Activated B cell treated with CpG ODN at 0.5 μM for 24 hours (primary cell): ENCODE measurements around the gene TWIST2. TPM values are rescaled to one million over a fixed set of nuclear protein-coding genes. Genes with fewer than 3 reads are reported as not detected.

Experiments
- ATAC-seq: fragments of 200-7000 bp; cut with Tn5 transposase; one replicate; pipeline ENCODE4 v1.10.0; 2021; ENCODE audit warnings: low read depth, mild to moderate bottlenecking, moderate library complexity
- CTCF ChIA-PET: fragments of 350-600 bp; sonication (Branson Sonifier 250); formaldehyde crosslinking; loops from one replicate; lab custom pipeline; 2021; ENCODE audit warnings: antibody characterized with exemption; lab: Charles Lee
- POLR2A ChIA-PET: fragments of 350-600 bp; sonication (Branson Sonifier 250); formaldehyde crosslinking; loops from one replicate; lab custom pipeline; 2021; ENCODE audit warnings: antibody characterized with exemption; lab: Charles Lee
- DNase-seq: peaks from one replicate; pipeline ENCODE4 v3.0.0; 2022
- H3K27ac Mint-ChIP-seq: one replicate; pipeline ENCODE4 v1.8.0; 2020; ENCODE audit warnings: mixed read lengths
- H3K27me3 Mint-ChIP-seq: one replicate; pipeline ENCODE4 v1.8.0; 2021; ENCODE audit warnings: mixed read lengths
- H3K36me3 Mint-ChIP-seq: one replicate; pipeline ENCODE4 v1.8.0; 2021; ENCODE audit warnings: low read depth, mixed read lengths
- H3K4me1 Mint-ChIP-seq: one replicate; pipeline ENCODE4 v1.8.0; 2021; ENCODE audit warnings: mixed read lengths
- H3K4me3 Mint-ChIP-seq: one replicate; pipeline ENCODE4 v1.8.0; 2020; ENCODE audit warnings: mild to moderate bottlenecking, mixed read lengths
- H3K9me3 Mint-ChIP-seq: one replicate; pipeline ENCODE4 v1.8.0; 2020; ENCODE audit warnings: mixed read lengths
- CTCF ChIP-seq: fragments of 200-600 bp; IDR thresholded peaks from one replicate; pipeline ENCODE4 v1.8.0; 2022; ENCODE audit warnings: antibody characterized with exemption, mild to moderate bottlenecking
- intact Hi-C: fragments of 100-400 bp; cut with micrococcal nuclease; formaldehyde crosslinking; loops from one replicate; pipeline ENCODE4 v1.15.1; 2024
- total RNA-seq: library from RNA; stranded (reverse); gene quantifications from 2 replicates; pipeline ENCODE4 v1.2.3, GENCODE V29; 2022

Gene TWIST2
- total RNA-seq, 1 donor from 2014 or later: not detected

GRCh38 chr2:238820916-238821315 is 27.0 kb upstream of the TWIST2 start:
- Mint-ChIP-seq H3K36me3 (no peaks in the 10 kb centered on the region), H3K27me3 (peaks cover 19% of the 10 kb centered on the region), H3K27ac (no peak overlapping the region), H3K4me1 (no peaks in the 10 kb centered on the region), H3K9me3 (peaks cover 10% of the 10 kb centered on the region), H3K4me3 (no peak overlapping the region)
- no peak for TF ChIP-seq CTCF
- ChIA-PET CTCF (no interaction called here), POLR2A (no interaction called here)
- ATAC-seq (no peak), DNase-seq (no peak)
- intact Hi-C loops: no loop called here

- DNase-seq (no peak), ATAC-seq (no peak)
- H3K27ac Mint-ChIP-seq: no peak overlapping the region
- H3K4me3 Mint-ChIP-seq: no peak overlapping the region
- H3K27me3 Mint-ChIP-seq: peaks cover 21% of the 10 kb centered on the region
- ChIA-PET POLR2A (no interaction called here), CTCF (no interaction called here)
- TF ChIP-seq CTCF: no peak
- intact Hi-C loops: no loop called here
- H3K9me3 Mint-ChIP-seq: peaks cover 13% of the 10 kb centered on the region
- H3K36me3 Mint-ChIP-seq: no peaks in the 10 kb centered on the region
- no peaks in the 10 kb centered on the region for H3K4me1 Mint-ChIP-seq
These were observed 26.5 kb upstream of the TWIST2 start for GRCh38 chr2:238821391-238821790.

DNA sequence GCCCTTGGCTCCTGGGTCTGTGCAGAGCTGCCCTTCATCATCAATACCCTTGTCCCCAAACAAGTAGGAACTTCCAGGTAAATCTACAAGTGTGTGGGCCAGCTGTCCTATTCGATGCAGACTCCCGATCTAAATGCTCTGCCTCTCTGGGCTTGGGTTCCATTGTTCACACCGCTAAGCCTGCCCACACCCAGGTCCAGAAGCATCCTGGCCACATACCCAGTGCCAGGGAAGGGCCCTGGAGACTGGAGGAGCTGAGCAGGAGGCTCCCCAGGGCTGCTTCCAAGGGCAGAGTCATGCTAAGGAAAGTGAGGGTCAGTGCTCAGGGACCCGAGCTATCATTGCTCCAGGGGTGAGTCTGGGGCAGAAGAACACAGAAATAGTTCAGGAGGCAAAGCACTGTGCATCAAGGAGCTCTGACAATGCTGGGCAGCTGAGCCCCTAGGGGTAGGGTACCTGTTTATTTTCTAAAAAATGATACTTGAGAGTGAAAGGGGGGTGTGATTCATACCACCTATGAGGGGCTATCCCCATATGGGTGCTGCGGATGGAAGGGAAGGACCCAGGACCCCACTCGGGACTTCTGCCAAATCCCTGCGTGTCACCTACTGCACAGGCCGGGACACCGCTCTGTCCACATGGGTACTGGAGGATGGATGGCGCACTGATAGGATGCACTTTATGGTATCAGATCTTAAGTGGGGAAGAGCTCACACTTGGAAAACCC is 25.8 kb upstream of the TWIST2 start:
- CTCF ChIA-PET: no interaction called here
- Mint-ChIP-seq H3K27me3 (peaks cover 19% of the 10 kb centered on the region), H3K4me3 (no peak overlapping the region), H3K27ac (no peak overlapping the region), H3K36me3 (no peaks in the 10 kb centered on the region), H3K9me3 (peaks cover 14% of the 10 kb centered on the region), H3K4me1 (no peaks in the 10 kb centered on the region)
- intact Hi-C loops: no loop called here
- POLR2A ChIA-PET: no interaction called here
- TF ChIP-seq CTCF: no peak
- ATAC-seq: no peak
- no peak for DNase-seq

GRCh38 chr2:238822955-238823354 is 24.9 kb upstream of the TWIST2 start:
- no peak for DNase-seq
- CTCF ChIA-PET: no interaction called here
- no peak for ATAC-seq
- Mint-ChIP-seq H3K27ac (no peak overlapping the region), H3K36me3 (no peaks in the 10 kb centered on the region), H3K9me3 (peaks cover 16% of the 10 kb centered on the region), H3K27me3 (peaks cover 15% of the 10 kb centered on the region), H3K4me1 (no peaks in the 10 kb centered on the region), H3K4me3 (no peak overlapping the region)
- intact Hi-C loops: no loop called here
- TF ChIP-seq CTCF: no peak
- POLR2A ChIA-PET: no interaction called here

- TF ChIP-seq CTCF: no peak
- Mint-ChIP-seq H3K4me1 (no peaks in the 10 kb centered on the region), H3K9me3 (peaks cover 5% of the 10 kb centered on the region), H3K4me3 (no peak overlapping the region), H3K27ac (no peak overlapping the region), H3K36me3 (no peaks in the 10 kb centered on the region), H3K27me3 (peaks cover 14% of the 10 kb centered on the region)
- ATAC-seq (no peak), DNase-seq (no peak)
- ChIA-PET CTCF (no interaction called here), POLR2A (no interaction called here)
- intact Hi-C loops: no loop called here
These were observed 16.7 kb upstream of the TWIST2 start for GRCh38 chr2:238831177-238831576.
